GM21381 (cell line): Measurements from ENCODE around the gene ZNF468.
"Not testable (repeated sequence)": the region's sequence is repeated elsewhere in the genome, so short reads cannot be mapped to it uniquely, and the experiment has no call there.

ENCODE experiments used
- ATAC-seq: cut with Tn5 transposase; IDR thresholded peaks from one replicate; pipeline ENCODE4 v1.9.1; 2021; ENCODE audit warnings: mild to moderate bottlenecking, moderate library complexity; ENCODE audit not compliant: unreplicated experiment

ZNF468 gene

DNA sequence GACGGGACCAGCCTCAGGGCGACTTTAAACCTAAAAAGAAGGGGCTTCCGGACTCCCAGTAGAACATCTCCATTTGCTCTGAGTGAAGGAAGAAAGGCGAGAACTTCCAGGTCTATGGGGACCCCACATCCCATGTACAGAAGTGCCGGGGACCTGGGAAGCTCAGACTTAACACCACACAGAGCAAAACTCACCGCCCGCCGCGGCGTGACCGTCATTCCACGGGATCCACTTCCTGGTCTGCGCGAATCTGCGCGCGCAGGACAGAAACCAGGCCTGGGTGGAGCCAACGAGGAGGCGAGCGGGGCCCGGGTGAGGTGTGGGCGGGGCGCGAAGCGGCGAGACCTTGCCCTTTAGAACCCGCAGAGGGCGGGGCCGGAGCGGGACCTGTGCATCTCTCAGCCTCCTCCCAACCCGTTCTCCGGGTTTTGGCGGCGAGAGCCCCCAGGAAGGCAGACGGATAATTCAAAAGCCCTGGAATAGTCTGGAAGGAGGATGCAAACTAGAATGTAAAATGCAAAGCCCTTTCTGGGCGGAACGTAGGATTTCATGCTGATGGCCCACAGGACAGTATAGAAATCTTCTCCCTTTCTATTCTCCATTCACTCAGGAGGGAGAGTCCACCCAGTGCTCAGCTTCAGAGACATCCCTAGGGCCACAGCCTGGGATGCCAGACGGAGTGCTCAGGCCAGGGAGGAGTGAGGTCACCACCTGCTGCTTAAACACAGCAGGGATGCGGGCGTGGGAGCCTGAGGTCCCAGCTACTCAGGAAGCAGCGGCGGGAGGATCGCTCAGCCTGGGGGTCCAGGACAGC, at the start of gene ZNF468:
Gene ZNF468 (minus strand): TSS at position 242 of the 814 bp plus-strand sequence. CDS start 3,347 bp downstream, outside the sequence.
- ATAC-seq: peak; percentile 96

- ATAC-seq: not testable (repeated sequence)
Measured at GRCh38 chr19:52904052-52904780, 46.8 kb upstream of the ZNF468 start.

DNA sequence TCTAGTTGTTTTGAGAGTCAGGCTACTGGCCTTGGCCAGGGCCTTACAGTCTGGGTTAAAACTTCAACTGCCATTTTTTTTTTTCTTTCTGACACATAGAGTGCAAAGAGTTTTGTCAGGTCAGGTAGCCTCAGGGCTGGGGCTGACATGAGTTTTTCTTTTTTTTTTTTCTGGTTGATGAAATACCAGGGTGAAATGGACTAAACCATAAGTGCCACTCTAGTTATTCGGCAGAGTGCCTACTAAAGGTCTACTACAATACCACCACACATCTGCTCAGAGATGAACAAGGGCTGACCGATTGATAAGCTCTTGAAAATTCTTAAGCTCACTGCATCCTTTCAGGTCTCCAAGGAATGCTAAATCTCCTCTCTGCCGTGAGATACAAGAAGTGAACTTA, 44.4 kb upstream of the ZNF468 start:
- no peak for ATAC-seq

GRCh38 chr19:52898596-52898995, 41.2 kb upstream of the ZNF468 start:
- not testable (repeated sequence) for ATAC-seq

DNA sequence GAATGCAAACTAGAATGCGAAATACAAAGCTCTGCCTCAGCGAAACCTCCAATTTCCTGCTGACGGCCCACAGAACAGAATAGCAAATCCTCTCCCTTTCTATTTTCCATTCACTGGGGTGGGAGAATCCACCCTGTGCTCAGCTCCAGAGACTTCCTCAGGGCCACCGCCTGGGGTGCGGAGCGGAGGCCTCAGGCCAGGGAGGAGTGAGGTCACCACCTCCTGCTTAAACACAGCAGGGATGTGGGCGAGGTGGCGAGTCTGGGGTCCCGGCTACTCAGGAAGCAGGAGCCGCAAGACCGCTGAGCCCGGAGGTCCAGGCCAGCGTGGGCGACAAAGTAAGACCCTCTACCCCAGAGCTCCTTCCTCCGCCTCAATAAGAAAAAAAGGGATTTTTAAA, 40.7 kb upstream of the ZNF468 start:
- no peak for ATAC-seq

DNA sequence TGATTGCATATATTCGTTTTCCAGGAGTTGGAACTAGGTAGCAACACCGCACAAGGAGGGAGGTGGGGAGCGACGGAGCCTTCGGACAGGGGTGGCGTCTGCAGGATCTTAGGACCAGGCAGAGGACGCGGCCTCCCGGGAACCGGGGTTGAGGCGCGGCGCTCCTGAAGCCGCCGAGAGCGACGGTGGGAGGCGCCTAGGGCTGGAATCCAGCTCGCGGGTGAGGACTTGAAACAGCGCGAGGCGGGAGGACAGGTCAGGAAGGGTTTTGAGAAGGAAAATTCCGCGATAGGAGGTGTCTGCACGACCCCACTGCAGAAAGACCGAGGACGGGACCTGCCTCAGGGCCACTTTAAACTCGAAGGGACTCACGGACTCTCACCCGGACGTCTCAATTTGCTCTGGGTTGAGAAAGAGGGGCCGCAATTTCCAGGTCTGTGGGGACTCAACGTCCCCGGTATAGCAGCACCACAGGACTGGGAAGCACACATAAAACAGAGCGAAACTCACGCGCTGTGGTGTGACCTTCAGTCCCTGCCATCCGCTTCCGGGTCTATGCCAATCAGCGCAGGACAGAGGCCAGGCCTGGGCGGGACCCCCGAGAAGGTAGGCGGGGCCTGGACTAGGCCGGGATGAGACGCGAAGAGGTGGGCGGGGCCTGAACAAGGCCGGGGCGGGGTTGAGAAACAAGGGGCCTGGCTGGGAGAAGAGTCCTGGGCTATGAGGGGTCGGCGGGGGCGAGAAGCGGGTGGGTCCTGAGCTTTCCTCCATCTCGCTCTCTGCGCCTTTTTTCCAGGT, 39.9 kb upstream of the ZNF468 start, which contains the start of gene ZNF320:
Gene ZNF320 (minus strand): TSS at position 498 of the 798 bp plus-strand sequence. CDS start 7,380 bp downstream, outside the sequence.
- peak; percentile 90 for ATAC-seq

DNA sequence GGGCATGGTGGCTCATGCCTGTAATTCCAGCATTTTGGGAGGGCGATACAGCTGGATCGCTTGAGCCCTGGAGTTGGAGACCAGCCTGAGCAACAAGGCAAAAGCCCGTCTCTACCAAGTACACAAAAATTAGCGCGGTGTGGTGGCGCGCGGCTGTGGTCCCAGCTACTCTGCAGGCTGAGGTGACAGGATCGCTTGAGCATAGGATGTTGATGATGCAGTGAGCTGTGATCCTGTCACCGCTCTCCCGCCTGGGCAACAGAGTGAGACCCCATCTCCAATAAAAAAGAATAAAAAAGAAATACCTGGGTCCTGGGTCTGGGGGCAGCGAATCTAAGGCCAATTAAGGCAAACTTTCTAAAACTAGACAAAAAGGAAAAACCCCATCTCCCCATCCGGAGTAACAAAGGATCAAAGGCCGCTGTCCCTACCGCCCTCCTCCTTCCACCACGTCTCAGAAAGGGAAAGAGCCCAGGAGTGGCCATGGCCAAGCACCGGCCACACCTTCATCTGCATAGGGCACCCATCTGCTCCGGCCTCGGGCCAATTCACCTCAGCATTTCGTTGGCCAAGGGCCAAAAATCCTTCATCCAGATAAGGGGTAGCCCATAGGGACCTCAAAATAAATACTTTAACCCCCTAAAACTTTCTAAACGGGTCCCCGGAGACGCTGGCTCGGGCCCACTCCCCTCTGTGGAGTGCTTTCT, 39.2 kb upstream of the ZNF468 start:
- no peak for ATAC-seq

DNA sequence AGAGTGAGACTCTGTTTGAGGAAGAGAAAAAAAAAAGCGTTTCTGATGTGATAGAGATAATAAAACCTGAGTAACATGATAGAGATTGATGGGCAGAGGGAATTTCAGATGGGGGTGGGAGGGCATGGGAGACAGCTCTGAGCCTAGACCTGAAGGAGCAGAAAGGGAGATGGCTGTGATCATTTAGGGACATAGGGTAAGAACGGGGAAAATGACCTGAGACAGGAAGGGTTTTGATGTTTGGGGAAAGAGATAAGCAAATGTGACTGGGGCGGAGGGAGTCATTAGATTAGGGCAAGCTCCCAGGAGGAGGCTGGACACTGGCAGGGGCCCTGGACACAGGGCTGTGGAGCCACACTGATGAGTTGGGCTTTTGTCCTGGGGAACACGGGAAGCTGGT, 33.9 kb upstream of the ZNF468 start:
- ATAC-seq: no peak

DNA sequence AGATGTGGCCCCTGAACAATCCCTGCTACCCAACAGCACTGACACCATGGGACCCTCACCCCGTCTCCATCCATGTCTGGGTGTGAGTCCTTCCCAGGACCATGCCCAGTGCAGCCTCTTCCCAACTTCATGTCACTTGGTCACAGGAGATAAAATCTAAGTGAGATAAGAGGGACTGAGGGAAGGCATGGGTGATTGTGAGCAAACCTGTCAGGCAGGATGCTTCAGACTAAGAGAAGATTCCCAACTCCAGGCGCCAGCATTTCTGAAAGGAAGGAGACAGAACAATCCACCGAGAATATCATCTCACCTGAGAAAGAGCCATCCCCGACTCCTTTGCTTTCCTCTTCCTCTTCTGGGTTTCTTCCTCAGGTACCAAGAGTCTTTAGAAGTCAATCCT, 32.5 kb upstream of the ZNF468 start:
- ATAC-seq: no peak

GRCh38 chr19:52889076-52889475, 31.7 kb upstream of the ZNF468 start:
- no peak for ATAC-seq

- ATAC-seq: no peak
Measured at GRCh38 chr19:52880895-52881389, 23.5 kb upstream of the ZNF468 start.

- not testable (repeated sequence) for ATAC-seq
Measured at GRCh38 chr19:52872996-52873395, 15.6 kb upstream of the ZNF468 start.

DNA sequence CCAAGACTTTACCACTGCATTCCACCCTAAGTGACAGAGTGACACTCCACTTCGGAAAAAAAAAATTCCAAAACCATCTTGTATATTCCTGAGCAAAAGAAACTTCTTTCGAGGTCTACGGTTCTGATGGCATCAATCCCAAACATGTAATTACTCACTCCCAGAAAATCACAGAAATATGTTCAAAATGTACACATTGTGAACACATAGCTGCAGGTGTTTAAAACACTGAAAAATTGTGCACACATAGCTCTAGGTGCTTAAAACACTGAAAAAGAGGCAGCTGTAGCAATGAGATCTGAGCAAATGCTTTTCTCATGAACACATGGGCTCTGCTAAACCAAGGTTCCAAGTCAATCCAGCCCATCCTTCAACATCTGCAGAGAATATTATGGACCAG, 14.0 kb upstream of the ZNF468 start:
- no peak for ATAC-seq

DNA sequence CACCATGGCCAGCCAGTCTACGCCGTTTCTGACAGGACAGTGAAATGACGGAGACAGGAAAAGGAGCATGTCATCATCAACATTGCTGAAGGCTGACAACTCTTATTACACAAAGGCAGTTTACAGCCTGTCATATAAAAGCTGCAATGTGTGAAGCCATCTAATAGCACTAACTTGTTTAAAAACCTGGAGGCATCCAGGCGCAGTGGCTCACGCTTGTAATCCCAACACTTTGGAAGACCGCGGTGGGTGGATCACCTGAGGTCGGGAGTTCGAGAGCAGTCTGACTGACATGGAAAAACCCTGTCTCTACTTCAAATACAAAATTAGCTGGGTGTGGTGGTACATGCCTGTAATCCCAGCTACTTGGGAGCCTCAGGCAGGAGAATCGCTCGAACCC, 10.6 kb upstream of the ZNF468 start:
- ATAC-seq: not testable (repeated sequence)

- ATAC-seq: peak; percentile 25
Measured at GRCh38 chr19:52856540-52857377, 660 bp downstream of the ZNF468 start.

DNA sequence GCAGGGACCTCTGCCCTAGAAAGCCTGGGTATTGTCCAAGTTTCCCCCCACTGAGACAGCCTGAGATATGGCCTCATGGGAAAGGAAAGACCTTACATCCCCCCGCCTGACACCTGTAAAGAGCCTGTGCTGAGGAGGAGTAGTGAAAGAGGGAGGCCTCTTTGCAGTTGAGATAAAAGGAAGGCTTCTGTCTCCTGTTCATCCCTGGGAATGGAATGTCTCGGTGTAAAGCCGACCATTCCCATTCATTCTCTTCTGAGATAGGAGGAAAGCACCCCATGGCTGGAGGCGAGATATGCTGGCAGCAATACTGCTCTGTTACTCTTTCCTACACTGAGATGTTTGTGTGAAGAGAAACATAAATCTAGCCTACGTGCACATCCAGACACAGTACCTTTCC, 10.1 kb downstream of the ZNF468 start:
- ATAC-seq: not testable (repeated sequence)

DNA sequence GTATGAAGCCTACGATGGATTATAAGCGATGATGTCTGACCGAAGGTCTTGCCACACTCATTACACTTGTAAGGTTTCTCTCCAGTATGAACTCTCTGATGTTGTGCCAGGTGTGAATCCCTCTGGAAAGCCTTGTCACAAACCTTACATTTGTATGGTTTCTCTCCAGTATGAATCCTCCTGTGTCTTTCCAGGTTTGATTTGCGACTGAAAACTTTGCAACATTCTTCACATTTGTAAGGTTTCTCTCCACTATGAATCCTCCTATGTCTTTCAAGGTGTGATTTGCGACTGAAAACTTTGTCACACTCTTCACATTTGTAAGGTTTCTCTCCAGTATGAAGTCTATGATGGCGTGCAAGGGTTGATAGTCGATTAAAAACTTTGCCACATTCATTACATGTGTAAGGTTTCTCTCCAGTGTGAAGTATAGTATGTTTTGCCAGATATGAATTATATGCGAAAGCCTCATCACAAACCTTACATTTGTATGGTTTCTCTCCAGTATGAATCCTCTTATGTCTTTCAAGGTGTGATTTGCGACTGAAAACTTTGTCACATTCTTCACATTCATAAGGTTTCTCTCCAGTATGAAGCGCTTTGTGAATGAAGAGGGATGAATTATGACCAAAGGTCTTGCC, 16.5 kb downstream of the ZNF468 start:
- ATAC-seq: not testable (repeated sequence)

GRCh38 chr19:52834289-52834688, 23.1 kb downstream of the ZNF468 start:
- ATAC-seq: not testable (repeated sequence)

- ATAC-seq: not testable (repeated sequence)
Measured at GRCh38 chr19:52833541-52833940, 23.9 kb downstream of the ZNF468 start.
